ENCODE data around the gene NUP205.

GRCh38 chr7:135672560-135673359 is 115.0 kb downstream of the NUP205 start:
- TF ChIP-seq POLR2A (IDR thresholded peaks at IDR 0.05) (no peak), CTCF (IDR thresholded peaks at IDR 0.05) (peak; percentile 66 to 85 (median 80))

Data from heart left ventricle (tissue), 13 donors.